ENCODE measurements around the gene AFAP1. TPM values are rescaled to one million over a fixed set of nuclear protein-coding genes. Genes with fewer than 3 reads are reported as not detected.

AFAP1 gene
- total RNA-seq, 4 donors from 2014 or later: 4.4 to 16.6 (median 10.7) TPM

DNA sequence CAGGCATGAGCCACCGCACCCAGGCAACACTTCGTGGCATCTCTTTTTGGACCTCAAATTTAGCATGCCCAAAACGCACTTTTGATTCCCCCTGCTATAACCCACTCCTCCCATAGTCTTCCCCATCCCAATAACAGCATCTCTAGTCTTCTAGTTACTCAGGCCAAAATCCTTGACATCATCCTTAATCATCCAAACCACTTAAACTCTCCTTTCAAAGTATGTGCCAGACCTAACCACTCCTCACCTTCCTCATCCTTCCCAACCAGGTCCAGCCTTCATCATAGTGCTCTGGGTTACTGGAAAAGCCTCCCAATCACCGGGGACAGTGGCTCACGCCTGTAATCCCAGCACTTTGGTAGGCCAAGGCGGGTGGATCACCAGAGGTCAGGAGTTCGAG is 41.9 kb downstream of the AFAP1 start:
- intact Hi-C loops (cut with DNase I): no loop called here
- no peaks in the 10 kb centered on the region for H3K9me3 ChIP-seq
- H3K4me1 ChIP-seq: peaks cover 0 to 52% (median 10%) of the 10 kb centered on the region in 3 donors
- H3K27me3 ChIP-seq: no peaks in the 10 kb centered on the region
- DNase-seq: no peak
- peak overlapping the region in 1 of 4 donors; percentile 48 for H3K27ac ChIP-seq
- WGBS, 2 donors: 85 to 90% methylated on average over 3 to 5 of the region's 7 CpGs
- no peak for TF ChIP-seq POLR2A (IDR thresholded peaks at IDR 0.05)
- TF ChIP-seq, protein P1, sequence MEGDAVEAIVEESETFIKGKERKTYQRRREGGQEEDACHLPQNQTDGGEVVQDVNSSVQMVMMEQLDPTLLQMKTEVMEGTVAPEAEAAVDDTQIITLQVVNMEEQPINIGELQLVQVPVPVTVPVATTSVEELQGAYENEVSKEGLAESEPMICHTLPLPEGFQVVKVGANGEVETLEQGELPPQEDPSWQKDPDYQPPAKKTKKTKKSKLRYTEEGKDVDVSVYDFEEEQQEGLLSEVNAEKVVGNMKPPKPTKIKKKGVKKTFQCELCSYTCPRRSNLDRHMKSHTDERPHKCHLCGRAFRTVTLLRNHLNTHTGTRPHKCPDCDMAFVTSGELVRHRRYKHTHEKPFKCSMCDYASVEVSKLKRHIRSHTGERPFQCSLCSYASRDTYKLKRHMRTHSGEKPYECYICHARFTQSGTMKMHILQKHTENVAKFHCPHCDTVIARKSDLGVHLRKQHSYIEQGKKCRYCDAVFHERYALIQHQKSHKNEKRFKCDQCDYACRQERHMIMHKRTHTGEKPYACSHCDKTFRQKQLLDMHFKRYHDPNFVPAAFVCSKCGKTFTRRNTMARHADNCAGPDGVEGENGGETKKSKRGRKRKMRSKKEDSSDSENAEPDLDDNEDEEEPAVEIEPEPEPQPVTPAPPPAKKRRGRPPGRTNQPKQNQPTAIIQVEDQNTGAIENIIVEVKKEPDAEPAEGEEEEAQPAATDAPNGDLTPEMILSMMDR (IDR thresholded peaks at IDR 0.05): no peak
- no peaks in the 10 kb centered on the region for H3K36me3 ChIP-seq
- no peak overlapping the region for H3K4me3 ChIP-seq

DNA sequence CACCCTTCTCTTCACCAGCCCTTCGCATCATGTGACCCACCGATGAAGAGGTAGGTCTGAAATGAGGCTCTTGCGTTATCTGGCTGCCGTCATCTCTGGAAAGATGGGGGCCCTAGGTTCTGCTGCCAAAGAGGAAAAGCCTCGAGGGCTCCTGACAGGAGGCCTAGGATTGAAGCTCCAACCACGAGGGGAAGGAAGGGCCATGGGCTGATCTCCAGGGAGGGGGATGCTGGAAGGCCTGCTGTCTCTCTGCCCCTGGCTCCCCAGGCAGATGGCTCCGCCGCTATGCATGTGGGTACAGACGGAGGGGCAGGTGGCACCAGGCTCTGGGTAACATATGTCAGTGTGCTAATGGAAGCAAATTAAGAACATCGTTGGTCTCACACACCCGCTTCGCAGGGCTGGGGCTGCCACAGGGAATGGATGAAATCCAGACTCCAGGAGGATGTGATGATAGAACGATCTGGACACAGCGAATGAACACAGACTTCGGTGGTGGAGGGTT is 44.9 kb downstream of the AFAP1 start:
- Histone ChIP-seq H3K4me1 (peaks cover 3 to 58% (median 32%) of the 10 kb centered on the region in 3 donors), H3K36me3 (no peaks in the 10 kb centered on the region), H3K9me3 (no peaks in the 10 kb centered on the region), H3K27ac (peak overlapping the region; percentile 15 to 48 (median 36)), H3K27me3 (no peaks in the 10 kb centered on the region), H3K4me3 (no peak overlapping the region)
- TF ChIP-seq POLR2A (IDR thresholded peaks at IDR 0.05): no peak
- TF ChIP-seq, protein P1 (IDR thresholded peaks at IDR 0.05): no peak
- intact Hi-C loops (cut with DNase I): no loop called here
- no peak for DNase-seq
- 61 to 84% methylated on average over 8 to 12 of the region's 15 CpGs for WGBS, 2 donors

DNA sequence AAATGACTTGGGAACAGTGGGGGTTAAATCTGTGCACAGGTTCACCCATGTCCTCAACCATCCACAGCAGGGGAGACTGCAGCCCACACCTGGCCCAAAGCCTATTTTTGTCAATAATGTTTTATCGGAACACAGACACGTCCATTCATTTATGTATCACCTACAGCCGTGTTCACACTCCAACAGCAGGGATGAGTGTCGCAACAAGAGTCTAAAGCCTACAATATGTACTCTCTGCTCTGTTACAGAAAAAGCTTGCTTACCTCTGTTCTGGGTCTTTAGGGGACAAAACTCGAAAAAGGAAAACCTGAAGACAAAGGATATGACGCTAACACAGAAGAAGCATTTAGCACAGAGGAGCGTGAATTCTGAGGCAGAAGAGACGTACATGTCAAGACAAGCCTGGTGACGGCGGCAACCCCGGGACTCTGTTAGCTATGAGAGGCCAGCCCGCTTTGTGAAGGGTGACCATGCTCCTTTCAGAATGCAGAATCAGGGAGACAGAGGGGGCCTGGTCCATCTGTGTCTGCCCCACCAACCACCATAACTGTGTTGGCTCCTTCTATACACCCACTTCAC is 45.5 kb downstream of the AFAP1 start:
- Histone ChIP-seq H3K4me1 (peaks cover 3 to 53% (median 32%) of the 10 kb centered on the region in 3 donors), H3K27ac (peak overlapping the region; percentile 15 to 48 (median 40)), H3K36me3 (no peaks in the 10 kb centered on the region), H3K27me3 (no peaks in the 10 kb centered on the region), H3K9me3 (peaks cover 0 to 2% (median 2%) of the 10 kb centered on the region in 3 donors), H3K4me3 (no peak overlapping the region)
- intact Hi-C loops (cut with DNase I): no loop called here
- WGBS, 2 donors: 36 to 69% methylated on average over 12 of the region's 12 CpGs
- TF ChIP-seq POLR2A (IDR thresholded peaks at IDR 0.05): no peak
- TF ChIP-seq, protein P1 (IDR thresholded peaks at IDR 0.05): no peak
- no peak for DNase-seq

DNA sequence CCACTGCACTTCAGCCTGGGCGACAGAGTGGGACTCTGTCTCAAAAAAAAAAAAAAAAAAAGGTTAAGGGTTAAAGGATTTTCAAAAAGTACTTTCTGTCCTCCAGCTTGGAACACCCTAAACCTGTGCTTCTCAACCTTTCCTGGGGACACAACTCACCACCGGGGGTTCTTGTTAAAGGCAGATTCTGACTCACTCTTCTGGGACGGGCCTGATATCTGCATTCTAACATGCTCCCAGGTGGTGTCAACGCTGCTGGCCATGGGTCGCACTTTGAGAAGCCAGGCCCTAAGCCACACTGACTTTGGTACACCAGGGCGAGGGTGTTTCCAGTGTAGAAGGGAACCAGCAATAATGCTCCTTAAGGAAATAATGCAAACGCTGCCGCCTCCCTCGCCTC is 46.1 kb downstream of the AFAP1 start:
- H3K9me3 ChIP-seq: peaks cover 0 to 7% (median 5%) of the 10 kb centered on the region in 3 donors
- intact Hi-C loops (cut with DNase I): no loop called here
- DNase-seq: no peak
- no peak for TF ChIP-seq POLR2A (IDR thresholded peaks at IDR 0.05)
- TF ChIP-seq, protein P1 (IDR thresholded peaks at IDR 0.05): no peak
- H3K27me3 ChIP-seq: no peaks in the 10 kb centered on the region
- WGBS, 2 donors: 66 to 69% methylated on average over 5 of the region's 9 CpGs
- H3K27ac ChIP-seq: peak overlapping the region; percentile 15 to 48 (median 40)
- no peak overlapping the region for H3K4me3 ChIP-seq
- no peaks in the 10 kb centered on the region for H3K36me3 ChIP-seq
- H3K4me1 ChIP-seq: peaks cover 3 to 49% (median 32%) of the 10 kb centered on the region in 3 donors

DNA sequence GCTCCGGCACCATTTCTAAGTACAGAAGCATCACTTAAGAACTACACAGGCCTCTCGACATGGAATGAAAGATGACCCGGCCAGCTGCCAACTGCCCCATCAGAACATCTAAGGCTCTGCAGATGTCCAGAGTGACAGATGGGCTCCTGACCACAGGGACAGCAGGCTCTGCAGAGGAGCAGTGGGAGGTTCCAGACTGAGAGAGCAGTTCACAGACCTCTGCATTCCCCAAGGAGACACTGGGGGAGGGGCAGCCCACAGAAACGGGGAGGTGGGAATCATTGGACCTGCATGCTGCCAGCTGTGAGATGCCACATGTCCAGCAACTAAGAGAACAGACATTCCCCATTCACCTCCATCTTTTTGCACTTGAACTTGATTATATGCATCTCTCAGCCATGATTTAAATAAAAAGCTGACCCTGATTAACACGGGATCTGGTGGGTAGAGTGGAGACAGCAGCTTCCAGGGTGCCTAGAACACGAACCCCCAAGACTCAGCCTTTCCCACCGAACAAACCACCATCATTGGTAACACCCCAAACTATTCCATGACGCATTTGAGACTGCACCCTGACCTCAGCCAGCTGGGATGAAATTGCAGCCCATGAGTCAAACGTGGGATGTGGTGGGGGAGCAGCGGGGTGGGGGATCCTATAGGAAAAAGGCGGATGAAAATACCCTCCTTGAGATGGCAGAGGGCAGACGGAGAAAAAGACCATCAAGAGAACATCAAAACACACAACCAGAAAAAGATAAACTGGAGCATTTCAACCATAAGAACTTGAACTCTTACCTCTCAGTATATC is 47.2 kb downstream of the AFAP1 start:
- peaks cover 3 to 45% (median 26%) of the 10 kb centered on the region in 3 donors for H3K4me1 ChIP-seq
- no peaks in the 10 kb centered on the region for H3K36me3 ChIP-seq
- 60 to 68% methylated on average over 11 to 12 of the region's 12 CpGs for WGBS, 2 donors
- H3K27me3 ChIP-seq: no peaks in the 10 kb centered on the region
- TF ChIP-seq, protein P1 (IDR thresholded peaks at IDR 0.05): no peak
- TF ChIP-seq POLR2A (IDR thresholded peaks at IDR 0.05): no peak
- peak overlapping the region; percentile 30 to 58 (median 46) for H3K27ac ChIP-seq
- no peak for DNase-seq
- no peak overlapping the region for H3K4me3 ChIP-seq
- intact Hi-C loops (cut with DNase I): no loop called here
- peaks cover 0 to 7% (median 5%) of the 10 kb centered on the region in 3 donors for H3K9me3 ChIP-seq

Measured in esophagus squamous epithelium (tissue), 5 donors.